Measurements from ENCODE around the gene ANO7. TPM values are rescaled to one million over a fixed set of nuclear protein-coding genes. Genes with fewer than 3 reads are reported as not detected.

The ANO7 gene
- total and polyA plus RNA-seq, 2 experiments from 2014 or later: 2.8 to 3.4 TPM

DNA sequence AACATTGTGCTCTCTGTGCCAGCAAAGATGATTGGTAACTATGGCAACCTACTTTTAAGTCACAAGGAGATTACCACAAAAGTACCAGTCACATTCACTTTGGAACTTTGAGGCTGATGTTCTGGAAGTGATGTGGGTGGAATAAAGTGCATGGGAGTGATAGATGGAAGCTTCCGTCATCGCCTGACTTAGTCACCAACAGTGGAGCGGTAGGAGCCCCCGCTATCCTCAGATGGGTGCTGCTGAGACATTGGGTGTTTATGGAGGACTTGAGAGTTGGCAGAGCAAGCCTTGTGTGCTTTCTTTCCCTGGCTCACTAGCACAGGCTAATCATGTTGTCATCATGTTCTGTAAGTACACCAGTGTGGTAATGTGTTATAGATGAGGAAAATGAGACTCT, 33.6 kb upstream of the ANO7 start:
- Histone ChIP-seq H3K4me1 (ENCODE audit: low read depth) (peaks cover 4% of the 10 kb centered on the region), H3K36me3 (no peaks in the 10 kb centered on the region), H3K27me3 (no peaks in the 10 kb centered on the region), H3K4me3 (no peak overlapping the region), H3K9me3 (ENCODE audit: low read depth) (no peaks in the 10 kb centered on the region), H3K27ac (no peak overlapping the region)
- TF ChIP-seq, protein P1, sequence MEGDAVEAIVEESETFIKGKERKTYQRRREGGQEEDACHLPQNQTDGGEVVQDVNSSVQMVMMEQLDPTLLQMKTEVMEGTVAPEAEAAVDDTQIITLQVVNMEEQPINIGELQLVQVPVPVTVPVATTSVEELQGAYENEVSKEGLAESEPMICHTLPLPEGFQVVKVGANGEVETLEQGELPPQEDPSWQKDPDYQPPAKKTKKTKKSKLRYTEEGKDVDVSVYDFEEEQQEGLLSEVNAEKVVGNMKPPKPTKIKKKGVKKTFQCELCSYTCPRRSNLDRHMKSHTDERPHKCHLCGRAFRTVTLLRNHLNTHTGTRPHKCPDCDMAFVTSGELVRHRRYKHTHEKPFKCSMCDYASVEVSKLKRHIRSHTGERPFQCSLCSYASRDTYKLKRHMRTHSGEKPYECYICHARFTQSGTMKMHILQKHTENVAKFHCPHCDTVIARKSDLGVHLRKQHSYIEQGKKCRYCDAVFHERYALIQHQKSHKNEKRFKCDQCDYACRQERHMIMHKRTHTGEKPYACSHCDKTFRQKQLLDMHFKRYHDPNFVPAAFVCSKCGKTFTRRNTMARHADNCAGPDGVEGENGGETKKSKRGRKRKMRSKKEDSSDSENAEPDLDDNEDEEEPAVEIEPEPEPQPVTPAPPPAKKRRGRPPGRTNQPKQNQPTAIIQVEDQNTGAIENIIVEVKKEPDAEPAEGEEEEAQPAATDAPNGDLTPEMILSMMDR (IDR thresholded peaks at IDR 0.05; ENCODE audit: low read depth, low read length): no peak
- no peak for DNase-seq (ENCODE audit: low read depth in 1 of 2, low spot score in 1 of 2)

- Histone ChIP-seq H3K27ac (no peak overlapping the region), H3K4me3 (no peak overlapping the region), H3K27me3 (no peaks in the 10 kb centered on the region), H3K36me3 (no peaks in the 10 kb centered on the region), H3K4me1 (ENCODE audit: low read depth) (peaks cover 4% of the 10 kb centered on the region), H3K9me3 (ENCODE audit: low read depth) (no peaks in the 10 kb centered on the region)
- DNase-seq (ENCODE audit: low read depth in 1 of 2, low spot score in 1 of 2): no peak
- TF ChIP-seq, protein P1 (IDR thresholded peaks at IDR 0.05; ENCODE audit: low read depth, low read length): no peak
Measured at GRCh38 chr2:241155936-241156335, 32.5 kb upstream of the ANO7 start.

GRCh38 chr2:241156971-241157441, 31.5 kb upstream of the ANO7 start:
- Histone ChIP-seq H3K4me3 (no peak overlapping the region), H3K27me3 (no peaks in the 10 kb centered on the region), H3K27ac (no peak overlapping the region), H3K9me3 (ENCODE audit: low read depth) (no peaks in the 10 kb centered on the region), H3K4me1 (ENCODE audit: low read depth) (no peaks in the 10 kb centered on the region), H3K36me3 (no peaks in the 10 kb centered on the region)
- TF ChIP-seq, protein P1 (IDR thresholded peaks at IDR 0.05; ENCODE audit: low read depth, low read length): no peak
- no peak for DNase-seq (ENCODE audit: low read depth in 1 of 2, low spot score in 1 of 2)

DNA sequence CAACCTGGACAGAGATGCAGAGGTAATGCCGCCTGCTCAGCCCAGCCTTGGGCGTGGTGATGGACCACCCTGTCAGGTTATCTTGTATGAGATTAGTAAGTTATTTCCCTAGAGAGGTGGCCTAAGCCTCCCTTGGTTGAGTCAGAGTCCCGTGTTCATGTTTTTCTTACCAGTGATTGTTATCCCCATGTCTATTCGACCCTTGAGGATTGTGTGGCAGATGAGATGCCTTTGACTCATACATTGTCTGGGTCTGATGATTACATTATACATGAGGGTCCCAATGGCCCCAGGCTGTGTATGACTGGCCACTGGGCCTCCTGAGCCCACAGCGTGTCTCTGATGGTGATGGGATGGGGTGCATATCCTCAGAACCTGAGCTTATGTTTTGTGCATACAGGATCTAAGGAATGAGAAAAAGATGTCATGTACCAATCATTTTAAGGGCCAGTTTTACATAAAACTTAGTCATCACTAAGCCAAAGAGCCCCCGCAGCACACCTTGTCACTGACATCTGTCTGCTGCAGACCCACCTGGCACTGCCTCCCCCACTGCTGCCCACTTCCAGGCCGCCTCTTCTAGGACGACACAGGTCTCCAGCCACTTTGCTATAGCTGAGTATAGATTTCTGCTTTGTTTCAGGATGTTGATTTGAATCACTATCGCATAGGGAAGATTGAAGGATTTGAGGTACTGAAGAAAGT, 30.5 kb upstream of the ANO7 start:
- Histone ChIP-seq H3K4me1 (ENCODE audit: low read depth) (no peaks in the 10 kb centered on the region), H3K27me3 (no peaks in the 10 kb centered on the region), H3K9me3 (ENCODE audit: low read depth) (no peaks in the 10 kb centered on the region), H3K4me3 (no peak overlapping the region), H3K36me3 (peaks cover under 1% of the 10 kb centered on the region), H3K27ac (no peak overlapping the region)
- DNase-seq (ENCODE audit: low read depth in 1 of 2, low spot score in 1 of 2): no peak
- TF ChIP-seq, protein P1 (IDR thresholded peaks at IDR 0.05; ENCODE audit: low read depth, low read length): no peak

- Histone ChIP-seq H3K27ac (no peak overlapping the region), H3K4me3 (no peak overlapping the region), H3K36me3 (peaks cover 4% of the 10 kb centered on the region), H3K27me3 (no peaks in the 10 kb centered on the region), H3K9me3 (ENCODE audit: low read depth) (no peaks in the 10 kb centered on the region), H3K4me1 (ENCODE audit: low read depth) (no peaks in the 10 kb centered on the region)
- DNase-seq (ENCODE audit: low read depth in 1 of 2, low spot score in 1 of 2): no peak
- TF ChIP-seq, protein P1 (IDR thresholded peaks at IDR 0.05; ENCODE audit: low read depth, low read length): no peak
Measured at GRCh38 chr2:241158546-241158900, 30.0 kb upstream of the ANO7 start.

Data from cardiac muscle cell (in vitro differentiated cells and primary cell).